GM23248 (cell line): ENCODE results near the gene SH3BP5L. TPM values are rescaled to one million over a fixed set of nuclear protein-coding genes. Genes with fewer than 3 reads are reported as not detected.

Source experiments
- DNase-seq: peaks from one replicate; pipeline ENCODE4 v3.0.0-alpha.2; 2015
- H2AFZ ChIP-seq: fragments of 200-600 bp; sonication (generic); 2 replicates; pipeline ENCODE4 v1.6.1; 2016; ENCODE audit warnings: antibody characterized with exemption
- H3F3A ChIP-seq: fragments of 200-600 bp; sonication (generic); 2 replicates; pipeline ENCODE4 v1.6.1; 2016; ENCODE audit warnings: mild to moderate bottlenecking, antibody characterized with exemption, mixed run types; ENCODE audit not compliant: insufficient read depth
- H3K27ac ChIP-seq: fragments of 200-600 bp; sonication (generic); 2 replicates; pipeline ENCODE4 v1.5.1; 2016; ENCODE audit warnings: mild to moderate bottlenecking
- H3K27me3 ChIP-seq: fragments of 200-600 bp; sonication (generic); replicated peaks from 2 replicates; pipeline ENCODE4 v1.6.1; 2016; ENCODE audit warnings: mild to moderate bottlenecking; ENCODE audit not compliant: insufficient read depth
- H3K36me3 ChIP-seq: fragments of 200-600 bp; sonication (generic); 2 replicates; pipeline ENCODE4 v1.6.1; 2016; ENCODE audit warnings: low read depth, mild to moderate bottlenecking
- H3K4me1 ChIP-seq: fragments of 200-600 bp; sonication (generic); 2 replicates; pipeline ENCODE4 v1.6.1; 2016; ENCODE audit warnings: mild to moderate bottlenecking; ENCODE audit not compliant: insufficient read depth
- H3K4me2 ChIP-seq: fragments of 200-600 bp; sonication (generic); one replicate; pipeline ENCODE4 v1.6.1; 2016; ENCODE audit warnings: mild to moderate bottlenecking; ENCODE audit not compliant: unreplicated experiment
- H3K4me3 ChIP-seq: fragments of 200-600 bp; sonication (generic); 2 replicates; pipeline ENCODE4 v1.5.1; 2016; ENCODE audit warnings: mild to moderate bottlenecking
- H3K79me2 ChIP-seq: fragments of 200-600 bp; sonication (generic); 2 replicates; pipeline ENCODE4 v1.6.1; 2016; ENCODE audit warnings: mild to moderate bottlenecking; ENCODE audit not compliant: insufficient read depth
- H3K9ac ChIP-seq: fragments of 200-600 bp; sonication (generic); 2 replicates; pipeline ENCODE4 v1.6.1; 2016; ENCODE audit warnings: mild to moderate bottlenecking
- H3K9me2 ChIP-seq: fragments of 200-600 bp; sonication (generic); 2 replicates; pipeline ENCODE4 v1.6.1; 2016; ENCODE audit warnings: mixed run types, mild to moderate bottlenecking, moderate library complexity; ENCODE audit not compliant: insufficient read depth
- H3K9me3 ChIP-seq: fragments of 200-600 bp; sonication (generic); one replicate; pipeline ENCODE4 v1.6.1; 2017; ENCODE audit warnings: low read depth
- H4K20me1 ChIP-seq: fragments of 200-600 bp; sonication (generic); 2 replicates; pipeline ENCODE4 v1.6.0; 2016; ENCODE audit not compliant: insufficient read depth
- EZH2 ChIP-seq: fragments of 200-600 bp; sonication (generic); IDR thresholded peaks from 2 replicates; pipeline ENCODE4 v1.6.1; 2018; ENCODE audit warnings: antibody characterized with exemption, mild to moderate bottlenecking; ENCODE audit not compliant: insufficient read depth, poor library complexity, severe bottlenecking
- EZH2phosphoT487 ChIP-seq: fragments of 200-600 bp; sonication (generic); IDR thresholded peaks from 2 replicates; pipeline ENCODE4 v1.6.1; 2018; ENCODE audit warnings: antibody characterized with exemption, moderate library complexity, mild to moderate bottlenecking, low read depth; ENCODE audit not compliant: insufficient read depth
- WGBS, 2 experiments: methylation state at CpG; one replicate each; pipeline ENCODE4 v1.1.6; 2015 to 2017; ENCODE audit warnings: low lambda C conversion rate in 2 of 2, low coverage in 1 of 2; ENCODE audit errors: missing lambda C conversion rate in 2 of 2; 5-methylcytosine and 5-hydroxymethylcytosine counted together
- in situ Hi-C: fragments of 300-500 bp; cut with MboI; formaldehyde crosslinking; loops from 2 replicates; pipeline ENCODE4 v1.15.0; 2020
- polyA plus RNA-seq: library from polyadenylated mRNA; unstranded; fragments of >200 nt; fragmentation: Nextera tagmentation; extraction: Ambion mirVana; gene quantifications from 2 replicates; pipeline ENCODE4 v1.2.1, GENCODE V29; 2016
- total RNA-seq: library from RNA; depleted of rRNA; stranded (reverse); fragments of >200 nt; shearing (Covaris generic); gene quantifications from 2 replicates; pipeline ENCODE4 v1.2.3, GENCODE V29; 2014

SH3BP5L gene
- total and polyA plus RNA-seq, 2 experiments from 2014 or later, result 5.3 to 64.4 TPM

- no peaks in the 10 kb centered on the region for H3K79me2 ChIP-seq
- H3K4me3 ChIP-seq, result no peak overlapping the region
- H3K36me3 ChIP-seq, result no peaks in the 10 kb centered on the region
- in situ Hi-C loops, result no loop called here
- no peak overlapping the region for H3K4me2 ChIP-seq
- no peak overlapping the region for H3K27ac ChIP-seq
- no peak overlapping the region for H3K9ac ChIP-seq
- no peaks in the 10 kb centered on the region for H3K9me3 ChIP-seq
- TF ChIP-seq EZH2phosphoT487, result no peak
- TF ChIP-seq EZH2, result no peak
- H4K20me1 ChIP-seq, result no peaks in the 10 kb centered on the region
- no peaks in the 10 kb centered on the region for H3F3A ChIP-seq
- no peaks in the 10 kb centered on the region for H3K9me2 ChIP-seq
- H3K4me1 ChIP-seq, result no peaks in the 10 kb centered on the region
- no peak for DNase-seq
- H3K27me3 ChIP-seq, result no peaks in the 10 kb centered on the region
- H2AFZ ChIP-seq, result no peak overlapping the region
- WGBS, 2 experiments, result 49 to 54% methylated on average over 4 of the region's 4 CpGs
Measured at GRCh38 chr1:248787430-248787829, 38.3 kb downstream of the SH3BP5L start.

- in situ Hi-C loops, result no loop called here
Measured at GRCh38 chr1:248786156-248786555, 39.6 kb downstream of the SH3BP5L start.

GRCh38 chr1:248783367-248783766 lies 42.3 kb downstream of the SH3BP5L start:
- 5 to 12% methylated on average over 3 of the region's 3 CpGs for WGBS, 2 experiments

More at GRCh38 chr1:248786156-248786555, 39.6 kb downstream of the SH3BP5L start:
- WGBS, 2 experiments, result 24 to 29% methylated on average over 3 of the region's 3 CpGs
- H3K79me2 ChIP-seq, result no peaks in the 10 kb centered on the region
- no peaks in the 10 kb centered on the region for H3K9me3 ChIP-seq
- H3K4me1 ChIP-seq, result no peaks in the 10 kb centered on the region
- no peak for DNase-seq
- no peaks in the 10 kb centered on the region for H4K20me1 ChIP-seq
- no peak overlapping the region for H2AFZ ChIP-seq
- no peak overlapping the region for H3K4me3 ChIP-seq
- H3K36me3 ChIP-seq, result no peaks in the 10 kb centered on the region
- H3K4me2 ChIP-seq, result no peak overlapping the region
- H3K9ac ChIP-seq, result no peak overlapping the region
- H3K27ac ChIP-seq, result no peak overlapping the region
- no peaks in the 10 kb centered on the region for H3K27me3 ChIP-seq
- no peaks in the 10 kb centered on the region for H3F3A ChIP-seq
- no peaks in the 10 kb centered on the region for H3K9me2 ChIP-seq
- no peak for TF ChIP-seq EZH2
- no peak for TF ChIP-seq EZH2phosphoT487

GRCh38 chr1:248782416-248783141 lies 43.1 kb downstream of the SH3BP5L start:
- Histone ChIP-seq H3K79me2 (no peaks in the 10 kb centered on the region), H3K4me2 (no peak overlapping the region), H3K4me1 (no peaks in the 10 kb centered on the region), H3K9me3 (no peaks in the 10 kb centered on the region), H3K27ac (no peak overlapping the region), H3F3A (no peaks in the 10 kb centered on the region), H2AFZ (no peak overlapping the region), H3K9me2 (no peaks in the 10 kb centered on the region), H3K36me3 (no peaks in the 10 kb centered on the region), H3K4me3 (no peak overlapping the region), H3K9ac (no peak overlapping the region), H3K27me3 (no peaks in the 10 kb centered on the region), H4K20me1 (no peaks in the 10 kb centered on the region)
- in situ Hi-C loops, result no loop called here
- TF ChIP-seq EZH2phosphoT487, result no peak
- TF ChIP-seq EZH2, result no peak
- no peak for DNase-seq
- 46 to 55% methylated on average over 16 of the region's 16 CpGs for WGBS, 2 experiments

More at GRCh38 chr1:248783367-248783766, 42.3 kb downstream of the SH3BP5L start:
- Histone ChIP-seq H3F3A (no peaks in the 10 kb centered on the region), H3K9ac (no peak overlapping the region), H3K9me2 (no peaks in the 10 kb centered on the region), H3K4me3 (no peak overlapping the region), H3K27me3 (no peaks in the 10 kb centered on the region), H3K9me3 (no peaks in the 10 kb centered on the region), H3K4me2 (no peak overlapping the region), H3K36me3 (no peaks in the 10 kb centered on the region), H3K27ac (no peak overlapping the region), H2AFZ (no peak overlapping the region), H4K20me1 (no peaks in the 10 kb centered on the region), H3K79me2 (no peaks in the 10 kb centered on the region), H3K4me1 (no peaks in the 10 kb centered on the region)
- in situ Hi-C loops, result no loop called here
- DNase-seq, result no peak
- TF ChIP-seq EZH2, result no peak
- TF ChIP-seq EZH2phosphoT487, result no peak
